H1 (cell line): ENCODE measurements around the gene FBXL14. TPM values are rescaled to one million over a fixed set of nuclear protein-coding genes. Genes with fewer than 3 reads are reported as not detected.

Experiments
- CREB1 ChIP-seq: IDR thresholded peaks from 2 replicates; pipeline ENCODE4 v1.6.1; 2012; ENCODE audit warnings: inconsistent platforms
- EZH2 ChIP-seq: fragments of 200-600 bp; sonication (generic); IDR thresholded peaks from 2 replicates; pipeline ENCODE4 v1.7.1; 2012; ENCODE audit warnings: low read depth, mild to moderate bottlenecking, moderate library complexity, low read length, inconsistent platforms; ENCODE audit not compliant: severe bottlenecking
- FOSL1 ChIP-seq: IDR thresholded peaks from 2 replicates; pipeline ENCODE4 v1.6.1; 2011; ENCODE audit warnings: mild to moderate bottlenecking, low read depth, low read length, moderate library complexity; ENCODE audit not compliant: insufficient read depth
- GABPA ChIP-seq: IDR thresholded peaks from 2 replicates; pipeline ENCODE4 v1.6.1; 2011; ENCODE audit warnings: mild to moderate bottlenecking, low read length, moderate library complexity, borderline replicate concordance; ENCODE audit not compliant: insufficient read depth
- JUN ChIP-seq: IDR thresholded peaks from 2 replicates; pipeline ENCODE4 v1.6.1; 2011; ENCODE audit warnings: low read depth, mild to moderate bottlenecking, improper control_type of control experiment, low read length
- KDM5A ChIP-seq: fragments of 200-600 bp; IDR thresholded peaks from 2 replicates; pipeline ENCODE4 v1.7.1; 2012; ENCODE audit warnings: mild to moderate bottlenecking, low read length, inconsistent platforms, mixed read lengths
- SP4 ChIP-seq: IDR thresholded peaks from 2 replicates; pipeline ENCODE4 v1.6.1; 2012; ENCODE audit warnings: low read length, inconsistent platforms
- TBP ChIP-seq: IDR thresholded peaks from 2 replicates; pipeline ENCODE4 v1.6.1; 2011; ENCODE audit warnings: low read depth, low read length, improper control_type of control experiment
- polyA plus RNA-seq, 7 experiments: library from polyadenylated mRNA; depleted of rRNA in 3 of 7; stranded (reverse) in 5 of 7; unstranded in 2 of 7; fragments of >200 nt in 5 of 7; fragments of 200-250 nt in 2 of 7; gene quantifications; 1 replicate in 5 of 7; 2 replicates in 1 of 7; 4 replicates in 1 of 7; pipeline versions ENCODE4 v1.2.1 to v1.2.3, GENCODE V29; 2011 to 2013; ENCODE audit warnings: missing spikeins in 2 of 7, mixed read lengths in 2 of 7
- total RNA-seq: library from RNA; stranded (reverse); fragmentation: NEBNext Ultra II Directional; extraction: Animal tissue kit (Norgen Biotek cat#: 25700); gene quantifications from 2 replicates; pipeline ENCODE4 v1.2.1, GENCODE V29; 2021

FBXL14 gene
- total and polyA plus RNA-seq, 2 of the 8 experiments (the other 6 are each of a cell fraction or from before 2014, with no cell fraction given), result 5.5 to 9.6 TPM

- TF ChIP-seq FOSL1, result no peak
- no peak for TF ChIP-seq TBP
- no peak for TF ChIP-seq GABPA
- no peak for TF ChIP-seq CREB1
- no peak for TF ChIP-seq JUN
- no peak for TF ChIP-seq SP4
- no peak for TF ChIP-seq EZH2
- no peak for TF ChIP-seq KDM5A
These were observed 28.0 kb upstream of the FBXL14 start (continued) for GRCh38 chr12:1622406-1622805.
